ENCODE data around the gene SNAPIN. TPM values are rescaled to one million over a fixed set of nuclear protein-coding genes. Genes with fewer than 3 reads are reported as not detected.
A peak's percentile ranks its signal among the peaks of the same experiment; 100 is the strongest.

The SNAPIN gene
- total and polyA plus RNA-seq, 9 of the 15 experiments (the other 6 are each of a cell fraction or from before 2014, with no cell fraction given): 11.2 to 43.9 (median 32.3) TPM

DNA sequence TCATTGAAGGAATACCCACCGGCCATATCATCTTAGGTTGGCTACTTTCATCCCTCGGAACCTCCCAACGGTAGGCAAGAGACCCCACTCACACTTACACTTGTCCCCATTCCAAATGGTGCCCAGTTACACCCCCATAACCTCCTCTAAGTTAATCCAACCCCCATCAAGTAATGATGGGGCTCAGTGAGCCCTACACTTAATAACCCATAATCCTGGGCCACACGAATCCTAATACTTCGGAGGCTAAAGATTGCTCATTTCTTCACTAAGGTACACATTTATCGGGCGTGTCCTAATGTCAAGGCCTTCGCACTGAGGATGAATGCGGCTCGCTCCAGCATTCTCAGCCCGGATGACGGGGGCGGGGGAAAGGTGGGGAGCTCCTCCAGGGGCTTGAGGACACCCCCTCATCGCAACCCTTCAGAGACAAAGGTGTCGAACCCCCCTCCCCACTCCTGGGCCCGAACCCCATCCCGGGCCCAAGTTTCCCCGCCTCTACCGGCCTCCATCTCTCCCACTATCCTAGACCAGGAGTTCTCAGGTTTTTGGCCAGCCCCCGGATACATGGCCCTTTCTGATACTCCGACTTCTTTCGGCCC, 11.9 kb downstream of the SNAPIN start (continued):
- TF ChIP-seq, protein P1, sequence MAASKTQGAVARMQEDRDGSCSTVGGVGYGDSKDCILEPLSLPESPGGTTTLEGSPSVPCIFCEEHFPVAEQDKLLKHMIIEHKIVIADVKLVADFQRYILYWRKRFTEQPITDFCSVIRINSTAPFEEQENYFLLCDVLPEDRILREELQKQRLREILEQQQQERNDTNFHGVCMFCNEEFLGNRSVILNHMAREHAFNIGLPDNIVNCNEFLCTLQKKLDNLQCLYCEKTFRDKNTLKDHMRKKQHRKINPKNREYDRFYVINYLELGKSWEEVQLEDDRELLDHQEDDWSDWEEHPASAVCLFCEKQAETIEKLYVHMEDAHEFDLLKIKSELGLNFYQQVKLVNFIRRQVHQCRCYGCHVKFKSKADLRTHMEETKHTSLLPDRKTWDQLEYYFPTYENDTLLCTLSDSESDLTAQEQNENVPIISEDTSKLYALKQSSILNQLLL (CRISPR knock-in tag; IDR thresholded peaks at IDR 0.05; ENCODE audit: borderline replicate concordance): no peak
- no peak for TF ChIP-seq ZNF282 (CRISPR knock-in tag; IDR thresholded peaks at IDR 0.05)
- TF ChIP-seq, protein P2, sequence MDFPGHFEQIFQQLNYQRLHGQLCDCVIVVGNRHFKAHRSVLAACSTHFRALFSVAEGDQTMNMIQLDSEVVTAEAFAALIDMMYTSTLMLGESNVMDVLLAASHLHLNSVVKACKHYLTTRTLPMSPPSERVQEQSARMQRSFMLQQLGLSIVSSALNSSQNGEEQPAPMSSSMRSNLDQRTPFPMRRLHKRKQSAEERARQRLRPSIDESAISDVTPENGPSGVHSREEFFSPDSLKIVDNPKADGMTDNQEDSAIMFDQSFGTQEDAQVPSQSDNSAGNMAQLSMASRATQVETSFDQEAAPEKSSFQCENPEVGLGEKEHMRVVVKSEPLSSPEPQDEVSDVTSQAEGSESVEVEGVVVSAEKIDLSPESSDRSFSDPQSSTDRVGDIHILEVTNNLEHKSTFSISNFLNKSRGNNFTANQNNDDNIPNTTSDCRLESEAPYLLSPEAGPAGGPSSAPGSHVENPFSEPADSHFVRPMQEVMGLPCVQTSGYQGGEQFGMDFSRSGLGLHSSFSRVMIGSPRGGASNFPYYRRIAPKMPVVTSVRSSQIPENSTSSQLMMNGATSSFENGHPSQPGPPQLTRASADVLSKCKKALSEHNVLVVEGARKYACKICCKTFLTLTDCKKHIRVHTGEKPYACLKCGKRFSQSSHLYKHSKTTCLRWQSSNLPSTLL (IDR thresholded peaks at IDR 0.05): no peak
- TF ChIP-seq MTF1 (CRISPR knock-in tag; IDR thresholded peaks at IDR 0.05; ENCODE audit: borderline replicate concordance): no peak
- no peak for TF ChIP-seq MTA1 (IDR thresholded peaks at IDR 0.05; ENCODE audit: borderline replicate concordance)
- TF ChIP-seq IRF2 (CRISPR knock-in tag; IDR thresholded peaks at IDR 0.05): no peak
- TF ChIP-seq STAG1 (CRISPR knock-in tag; IDR thresholded peaks at IDR 0.05; ENCODE audit: borderline replicate concordance): 0 out of 2 replicates have a peak, but pooled peaks have one; percentile 24
- TF ChIP-seq, protein P3, sequence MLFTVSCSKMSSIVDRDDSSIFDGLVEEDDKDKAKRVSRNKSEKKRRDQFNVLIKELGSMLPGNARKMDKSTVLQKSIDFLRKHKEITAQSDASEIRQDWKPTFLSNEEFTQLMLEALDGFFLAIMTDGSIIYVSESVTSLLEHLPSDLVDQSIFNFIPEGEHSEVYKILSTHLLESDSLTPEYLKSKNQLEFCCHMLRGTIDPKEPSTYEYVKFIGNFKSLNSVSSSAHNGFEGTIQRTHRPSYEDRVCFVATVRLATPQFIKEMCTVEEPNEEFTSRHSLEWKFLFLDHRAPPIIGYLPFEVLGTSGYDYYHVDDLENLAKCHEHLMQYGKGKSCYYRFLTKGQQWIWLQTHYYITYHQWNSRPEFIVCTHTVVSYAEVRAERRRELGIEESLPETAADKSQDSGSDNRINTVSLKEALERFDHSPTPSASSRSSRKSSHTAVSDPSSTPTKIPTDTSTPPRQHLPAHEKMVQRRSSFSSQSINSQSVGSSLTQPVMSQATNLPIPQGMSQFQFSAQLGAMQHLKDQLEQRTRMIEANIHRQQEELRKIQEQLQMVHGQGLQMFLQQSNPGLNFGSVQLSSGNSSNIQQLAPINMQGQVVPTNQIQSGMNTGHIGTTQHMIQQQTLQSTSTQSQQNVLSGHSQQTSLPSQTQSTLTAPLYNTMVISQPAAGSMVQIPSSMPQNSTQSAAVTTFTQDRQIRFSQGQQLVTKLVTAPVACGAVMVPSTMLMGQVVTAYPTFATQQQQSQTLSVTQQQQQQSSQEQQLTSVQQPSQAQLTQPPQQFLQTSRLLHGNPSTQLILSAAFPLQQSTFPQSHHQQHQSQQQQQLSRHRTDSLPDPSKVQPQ (CRISPR knock-in tag; IDR thresholded peaks at IDR 0.05; ENCODE audit: borderline replicate concordance): no peak
- TF ChIP-seq ZNF696 (CRISPR knock-in tag; conservative IDR thresholded peaks at IDR 0.05): no peak
- no peak for TF ChIP-seq EP400 (IDR thresholded peaks at IDR 0.05)
- no peak for TF ChIP-seq ZNF830 (CRISPR knock-in tag; IDR thresholded peaks at IDR 0.05)
- no peak for TF ChIP-seq L3MBTL2 (IDR thresholded peaks at IDR 0.05)
- TF ChIP-seq JUNB (CRISPR knock-in tag; conservative IDR thresholded peaks at IDR 0.05): no peak
- no peak for TF ChIP-seq BACH1 (tag; IDR thresholded peaks at IDR 0.05)
- no peak for TF ChIP-seq TCF7L2 (IDR thresholded peaks at IDR 0.05; ENCODE audit: low read depth, low read length)
- TF ChIP-seq PRMT5 (CRISPR knock-in tag; IDR thresholded peaks at IDR 0.05): no peak
- TF ChIP-seq SLC30A9 (CRISPR knock-in tag; IDR thresholded peaks at IDR 0.05): no peak
- peak; percentile 54 for TF ChIP-seq EGR1 (conservative IDR thresholded peaks at IDR 0.05)
- TF ChIP-seq IFI16 (CRISPR knock-in tag; IDR thresholded peaks at IDR 0.05): no peak
- no peak for TF ChIP-seq MXI1 (IDR thresholded peaks at IDR 0.05; ENCODE audit: low read depth, low read length)
- TF ChIP-seq ELF2 (CRISPR knock-in tag; IDR thresholded peaks at IDR 0.05): no peak
- TF ChIP-seq, protein P4, sequence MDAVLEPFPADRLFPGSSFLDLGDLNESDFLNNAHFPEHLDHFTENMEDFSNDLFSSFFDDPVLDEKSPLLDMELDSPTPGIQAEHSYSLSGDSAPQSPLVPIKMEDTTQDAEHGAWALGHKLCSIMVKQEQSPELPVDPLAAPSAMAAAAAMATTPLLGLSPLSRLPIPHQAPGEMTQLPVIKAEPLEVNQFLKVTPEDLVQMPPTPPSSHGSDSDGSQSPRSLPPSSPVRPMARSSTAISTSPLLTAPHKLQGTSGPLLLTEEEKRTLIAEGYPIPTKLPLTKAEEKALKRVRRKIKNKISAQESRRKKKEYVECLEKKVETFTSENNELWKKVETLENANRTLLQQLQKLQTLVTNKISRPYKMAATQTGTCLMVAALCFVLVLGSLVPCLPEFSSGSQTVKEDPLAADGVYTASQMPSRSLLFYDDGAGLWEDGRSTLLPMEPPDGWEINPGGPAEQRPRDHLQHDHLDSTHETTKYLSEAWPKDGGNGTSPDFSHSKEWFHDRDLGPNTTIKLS (IDR thresholded peaks at IDR 0.05; ENCODE audit: borderline replicate concordance, low read depth): no peak
- TF ChIP-seq ZNF436 (CRISPR knock-in tag; IDR thresholded peaks at IDR 0.05): no peak
- TF ChIP-seq THRAP3 (IDR thresholded peaks at IDR 0.05; ENCODE audit: borderline replicate concordance): no peak

Data from K562 (cell line).